Measurements from ENCODE around the gene INAFM2. TPM values are rescaled to one million over a fixed set of nuclear protein-coding genes. Genes with fewer than 3 reads are reported as not detected.
A peak's percentile ranks its signal among the peaks of the same experiment; 100 is the strongest.

The INAFM2 gene
- total and polyA plus RNA-seq, 9 of the 15 experiments (the other 6 are each of a cell fraction or from before 2014, with no cell fraction given) = 11.8 to 43.1 (median 27.2) TPM

- no peak overlapping the region for H3K4me3 ChIP-seq
- ATAC-seq = no peak
- no peaks in the 10 kb centered on the region for H3K9me1 ChIP-seq (ENCODE audit: control insufficient read depth, insufficient read depth, low read length)
- peaks cover 22 to 34% of the 10 kb centered on the region in 2 experiments for H3K4me1 ChIP-seq (replicated peaks in 1 of 2; ENCODE audit: control insufficient read depth in 2 of 2, insufficient read depth in 2 of 2, low read length in 2 of 2)
- peak overlapping the region in 1 of 2 experiments; percentile 31; a peak in 1 of 4 replicates for H3K9ac ChIP-seq (ENCODE audit: insufficient read depth in 1 of 2, low read depth in 2 of 2, low read length in 2 of 2)
- H2AFZ ChIP-seq (ENCODE audit: low read depth, low read length) = no peak overlapping the region
- H4K20me1 ChIP-seq (replicated peaks; ENCODE audit: control insufficient read depth, insufficient read depth, low read length) = no peaks in the 10 kb centered on the region
- WGBS (ENCODE audit: insufficient coverage, low coverage, missing lambda C conversion rate) = 3% methylated on average over 3 of the region's 3 CpGs
- H3K27ac ChIP-seq (ENCODE audit: extremely low read depth, low read depth, low read length) = no peak overlapping the region
- no peaks in the 10 kb centered on the region for H3K79me2 ChIP-seq (ENCODE audit: control insufficient read depth, insufficient read depth, low read length)
- no peak overlapping the region for H3K4me2 ChIP-seq (ENCODE audit: insufficient read depth, low read length)
- peaks cover 0 to 32% of the 10 kb centered on the region in 2 experiments; a peak in 3 of 5 replicates for H3K27me3 ChIP-seq (ENCODE audit: control insufficient read depth in 2 of 2, insufficient read depth in 2 of 2, low read length in 2 of 2)
- FAIRE-seq = no peak
- intact Hi-C loops (cut with micrococcal nuclease) (loop anchor here (1.0 kb wide), 1 partner anchor 32 kb away; no protein-coding TSS in a partner anchor), in situ Hi-C loops (cut with MboI) (loop anchor here (5.0 kb wide), 1 partner anchor 34 kb away; no protein-coding TSS in a partner anchor)
- H3K9me3 ChIP-seq (replicated peaks; ENCODE audit: control insufficient read depth, insufficient read depth, low read depth, low read length) = no peaks in the 10 kb centered on the region
- DNase-seq (ENCODE audit: extremely low read depth in 1 of 4, low spot score in 3 of 4) = no peak
- ChIA-PET CTCF (ENCODE audit: low intra/inter-chr PET ratio) (interaction anchor here (2.6 to 5.2 kb wide), 2 partner anchors 30 to 36 kb away, joined by 10 to 87 read pairs; partner anchors contain the start of gene ANKRD63), POLR2A (no interaction called here)
- TF ChIP-seq GABPB2 (CRISPR knock-in tag; conservative IDR thresholded peaks at IDR 0.05) = no peak
- TF ChIP-seq ZNF695 (CRISPR knock-in tag; IDR thresholded peaks at IDR 0.05) = no peak
- no peak for TF ChIP-seq NFRKB (IDR thresholded peaks at IDR 0.05; ENCODE audit: low read depth)
- no peak for TF ChIP-seq KHSRP (IDR thresholded peaks at IDR 0.05)
- TF ChIP-seq HLTF (IDR thresholded peaks at IDR 0.05) = no peak
- no peak for TF ChIP-seq ZNF143 (CRISPR knock-in tag; IDR thresholded peaks at IDR 0.05)
- no peak for TF ChIP-seq ZNF134 (CRISPR knock-in tag; conservative IDR thresholded peaks at IDR 0.05)
- no peak for TF ChIP-seq CREB5 (CRISPR knock-in tag; IDR thresholded peaks at IDR 0.05)
- no peak for TF ChIP-seq ETV6 (IDR thresholded peaks at IDR 0.05; ENCODE audit: borderline replicate concordance in 1 of 2, low read depth in 2 of 2, low read length in 1 of 2)
- TF ChIP-seq ETV6 (CRISPR knock-in tag; IDR thresholded peaks at IDR 0.05; ENCODE audit: borderline replicate concordance) = no peak
- TF ChIP-seq SLC30A9 (CRISPR knock-in tag; IDR thresholded peaks at IDR 0.05) = no peak
- no peak for TF ChIP-seq NELFE (IDR thresholded peaks at IDR 0.05; ENCODE audit: insufficient read depth, insufficient read length)
- no peak for TF ChIP-seq MCM7 (IDR thresholded peaks at IDR 0.05)
- TF ChIP-seq ZBTB9 (CRISPR knock-in tag; IDR thresholded peaks at IDR 0.05) = no peak
- TF ChIP-seq ZNF133 (CRISPR knock-in tag; IDR thresholded peaks at IDR 0.05) = no peak
- TF ChIP-seq FOXK2 (conservative IDR thresholded peaks at IDR 0.05 in 1 of 2, IDR thresholded peaks at IDR 0.05 in 1 of 2; ENCODE audit: low read depth in 2 of 2) = no peak
- no peak for TF ChIP-seq KDM1A (IDR thresholded peaks at IDR 0.05)
- no peak for TF ChIP-seq ZNF431 (CRISPR knock-in tag; IDR thresholded peaks at IDR 0.05)
- TF ChIP-seq JUND (IDR thresholded peaks at IDR 0.05; ENCODE audit: borderline replicate concordance, low read depth, low read length) = no peak
- TF ChIP-seq JUND (tag; IDR thresholded peaks at IDR 0.05; ENCODE audit: borderline replicate concordance, low read depth, low read length) = no peak
- no peaks in the 10 kb centered on the region for H3K36me3 ChIP-seq (ENCODE audit: control insufficient read depth, insufficient read depth, low read length)
- no TSS peak for BruUV-seq (replicated peaks)
Measured at GRCh38 chr15:40310993-40311392, 12.5 kb upstream of the INAFM2 start.

All from K562 (cell line).